HL-60 (cell line): ENCODE results near the gene USP6.

ENCODE experiments used
- DNase-seq, 2 experiments: peaks; one replicate each; pipeline ENCODE4 v3.0.0-alpha.2; 2010 to 2020; ENCODE audit warnings: low read depth in 1 of 2, low spot score in 1 of 2
- H3K27ac ChIP-seq: fragments of 250-450 bp; sonication (Bioruptor Pico); replicated peaks from 2 replicates; pipeline ENCODE4 v1.5.1; 2020; ENCODE audit warnings: mild to moderate bottlenecking, moderate library complexity
- H3K27me3 ChIP-seq: fragments of 250-450 bp; sonication (Bioruptor Pico); 2 replicates; pipeline ENCODE4 v1.5.1; 2021; ENCODE audit warnings: mild to moderate bottlenecking, moderate library complexity; ENCODE audit not compliant: insufficient read depth, poor library complexity, severe bottlenecking
- H3K4me3 ChIP-seq: replicated peaks from 2 replicates; pipeline ENCODE4 v1.5.1; 2011; ENCODE audit warnings: mild to moderate bottlenecking, control low read depth, low read length; ENCODE audit not compliant: insufficient read depth
- GABPA ChIP-seq: IDR thresholded peaks from 2 replicates; pipeline ENCODE4 v1.6.1; 2012; ENCODE audit warnings: low read depth
- POLR2AphosphoS5 ChIP-seq: IDR thresholded peaks from 2 replicates; pipeline ENCODE4 v1.6.1; 2012; ENCODE audit warnings: low read depth
- SPI1 ChIP-seq: IDR thresholded peaks from 2 replicates; pipeline ENCODE4 v1.6.1; 2012; ENCODE audit warnings: low read depth, mild to moderate bottlenecking, borderline replicate concordance
- TF ChIP-seq, protein P1 (sequence below): IDR thresholded peaks from 2 replicates; pipeline ENCODE4 v1.6.1; 2012; ENCODE audit warnings: low read depth; ENCODE audit not compliant: insufficient replicate concordance
- TF ChIP-seq, protein P2 (sequence below): IDR thresholded peaks from one replicate; pipeline ENCODE4 v1.5.1; 2011; ENCODE audit warnings: low read length, control low read depth, inconsistent platforms; ENCODE audit not compliant: insufficient read depth

The USP6 gene

GRCh38 chr17:5077781-5078105, 38.1 kb upstream of the USP6 start:
- no peak for TF ChIP-seq SPI1
- Histone ChIP-seq H3K4me3 (no peak overlapping the region), H3K27me3 (no peaks in the 10 kb centered on the region), H3K27ac (no peak overlapping the region)
- DNase-seq, result no peak

DNA sequence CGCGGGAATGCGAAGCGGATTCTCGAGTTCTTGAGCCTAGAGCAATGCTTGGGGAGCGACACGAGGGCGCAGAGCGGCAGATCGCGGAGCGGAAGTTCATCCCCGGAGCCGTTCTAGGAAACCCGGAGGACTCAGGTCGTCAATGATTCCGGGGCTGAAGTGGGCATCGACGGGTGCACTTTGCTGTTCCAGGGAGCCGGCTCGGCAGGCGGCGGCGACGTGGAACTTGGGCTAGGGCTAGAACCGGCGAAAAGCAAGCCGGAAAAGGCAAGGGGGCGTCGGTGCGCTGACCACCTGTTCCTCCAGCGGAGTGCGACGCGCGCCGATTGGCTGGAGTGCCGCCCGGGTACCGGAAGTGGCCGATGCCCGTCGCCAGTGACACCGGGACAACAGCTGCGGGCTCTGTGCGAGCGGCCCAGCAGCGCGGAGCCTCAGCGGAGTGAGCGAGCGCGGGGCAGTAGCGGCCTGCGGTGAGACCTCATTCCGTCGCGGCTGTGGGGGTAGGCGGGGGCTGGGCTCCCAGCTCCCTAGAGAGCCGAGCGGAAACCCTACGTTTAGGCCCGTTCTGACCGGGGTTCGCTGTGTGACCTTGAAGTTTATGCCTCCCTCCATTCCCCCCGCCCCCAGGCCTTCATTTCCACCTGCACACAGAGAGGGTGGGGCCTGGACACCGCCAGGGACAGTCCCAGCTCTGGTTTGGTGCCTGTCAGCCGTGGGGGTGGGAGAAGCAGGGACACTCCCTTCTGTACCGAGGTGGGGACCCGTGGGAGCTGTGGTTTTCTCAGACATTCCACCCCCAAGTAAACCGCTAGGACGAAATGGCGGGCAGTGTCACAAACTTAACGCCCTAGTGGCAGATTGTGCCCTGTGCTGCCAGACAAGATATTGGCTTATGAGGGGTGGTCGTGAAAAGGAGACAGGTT, 37.5 kb upstream of the USP6 start, which contains the start of gene ZFP3:
ZFP3 (plus strand) TSS at position 362 of the 923 bp plus-strand sequence. CDS start 13,038 bp downstream, outside the sequence.
- Histone ChIP-seq H3K27ac (no peak within 1 kb of the TSS), H3K4me3 (no peak within 1 kb of the TSS), H3K27me3 (no peaks in the 10 kb centered on the region)
- no peak for TF ChIP-seq POLR2AphosphoS5
- no peak for DNase-seq

DNA sequence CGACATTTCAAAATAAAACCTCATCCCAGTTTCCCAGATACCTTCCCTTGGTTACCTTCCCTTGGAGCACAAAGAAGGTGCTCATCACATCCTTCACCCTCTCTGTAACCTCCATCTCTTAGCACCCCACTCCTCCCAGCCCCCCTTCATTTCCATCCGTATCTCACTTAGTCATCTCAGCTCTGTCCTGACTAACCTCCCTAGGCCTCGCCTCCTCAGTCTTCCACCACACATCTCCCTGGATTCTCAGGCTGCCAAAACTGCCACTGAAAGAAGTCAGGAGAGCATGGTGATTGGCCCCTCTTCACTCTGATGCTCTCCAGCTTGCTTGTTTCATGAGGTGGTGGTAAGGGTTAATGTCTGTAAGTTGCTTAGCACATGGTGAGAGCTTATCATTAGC, 35.2 kb upstream of the USP6 start:
- DNase-seq, result no peak
- TF ChIP-seq SPI1 (no peak), POLR2AphosphoS5 (no peak), GABPA (no peak)
- TF ChIP-seq, protein P1, sequence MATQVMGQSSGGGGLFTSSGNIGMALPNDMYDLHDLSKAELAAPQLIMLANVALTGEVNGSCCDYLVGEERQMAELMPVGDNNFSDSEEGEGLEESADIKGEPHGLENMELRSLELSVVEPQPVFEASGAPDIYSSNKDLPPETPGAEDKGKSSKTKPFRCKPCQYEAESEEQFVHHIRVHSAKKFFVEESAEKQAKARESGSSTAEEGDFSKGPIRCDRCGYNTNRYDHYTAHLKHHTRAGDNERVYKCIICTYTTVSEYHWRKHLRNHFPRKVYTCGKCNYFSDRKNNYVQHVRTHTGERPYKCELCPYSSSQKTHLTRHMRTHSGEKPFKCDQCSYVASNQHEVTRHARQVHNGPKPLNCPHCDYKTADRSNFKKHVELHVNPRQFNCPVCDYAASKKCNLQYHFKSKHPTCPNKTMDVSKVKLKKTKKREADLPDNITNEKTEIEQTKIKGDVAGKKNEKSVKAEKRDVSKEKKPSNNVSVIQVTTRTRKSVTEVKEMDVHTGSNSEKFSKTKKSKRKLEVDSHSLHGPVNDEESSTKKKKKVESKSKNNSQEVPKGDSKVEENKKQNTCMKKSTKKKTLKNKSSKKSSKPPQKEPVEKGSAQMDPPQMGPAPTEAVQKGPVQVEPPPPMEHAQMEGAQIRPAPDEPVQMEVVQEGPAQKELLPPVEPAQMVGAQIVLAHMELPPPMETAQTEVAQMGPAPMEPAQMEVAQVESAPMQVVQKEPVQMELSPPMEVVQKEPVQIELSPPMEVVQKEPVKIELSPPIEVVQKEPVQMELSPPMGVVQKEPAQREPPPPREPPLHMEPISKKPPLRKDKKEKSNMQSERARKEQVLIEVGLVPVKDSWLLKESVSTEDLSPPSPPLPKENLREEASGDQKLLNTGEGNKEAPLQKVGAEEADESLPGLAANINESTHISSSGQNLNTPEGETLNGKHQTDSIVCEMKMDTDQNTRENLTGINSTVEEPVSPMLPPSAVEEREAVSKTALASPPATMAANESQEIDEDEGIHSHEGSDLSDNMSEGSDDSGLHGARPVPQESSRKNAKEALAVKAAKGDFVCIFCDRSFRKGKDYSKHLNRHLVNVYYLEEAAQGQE, result no peak
- TF ChIP-seq, protein P2, sequence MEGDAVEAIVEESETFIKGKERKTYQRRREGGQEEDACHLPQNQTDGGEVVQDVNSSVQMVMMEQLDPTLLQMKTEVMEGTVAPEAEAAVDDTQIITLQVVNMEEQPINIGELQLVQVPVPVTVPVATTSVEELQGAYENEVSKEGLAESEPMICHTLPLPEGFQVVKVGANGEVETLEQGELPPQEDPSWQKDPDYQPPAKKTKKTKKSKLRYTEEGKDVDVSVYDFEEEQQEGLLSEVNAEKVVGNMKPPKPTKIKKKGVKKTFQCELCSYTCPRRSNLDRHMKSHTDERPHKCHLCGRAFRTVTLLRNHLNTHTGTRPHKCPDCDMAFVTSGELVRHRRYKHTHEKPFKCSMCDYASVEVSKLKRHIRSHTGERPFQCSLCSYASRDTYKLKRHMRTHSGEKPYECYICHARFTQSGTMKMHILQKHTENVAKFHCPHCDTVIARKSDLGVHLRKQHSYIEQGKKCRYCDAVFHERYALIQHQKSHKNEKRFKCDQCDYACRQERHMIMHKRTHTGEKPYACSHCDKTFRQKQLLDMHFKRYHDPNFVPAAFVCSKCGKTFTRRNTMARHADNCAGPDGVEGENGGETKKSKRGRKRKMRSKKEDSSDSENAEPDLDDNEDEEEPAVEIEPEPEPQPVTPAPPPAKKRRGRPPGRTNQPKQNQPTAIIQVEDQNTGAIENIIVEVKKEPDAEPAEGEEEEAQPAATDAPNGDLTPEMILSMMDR, result no peak
- H3K27me3 ChIP-seq, result no peaks in the 10 kb centered on the region
- no peak overlapping the region for H3K4me3 ChIP-seq
- no peak overlapping the region for H3K27ac ChIP-seq

- TF ChIP-seq, protein P1, result no peak
- no peak for TF ChIP-seq SPI1
- no peak for TF ChIP-seq GABPA
- TF ChIP-seq POLR2AphosphoS5, result no peak
- TF ChIP-seq, protein P2, result no peak
- no peak overlapping the region for H3K4me3 ChIP-seq
- no peak overlapping the region for H3K27ac ChIP-seq
- no peak for DNase-seq
- H3K27me3 ChIP-seq, result no peaks in the 10 kb centered on the region
Measured at GRCh38 chr17:5092218-5093010, 23.4 kb upstream of the USP6 start.
